GM23338 (cell line): ENCODE results near the gene VILL. TPM values are rescaled to one million over a fixed set of nuclear protein-coding genes. Genes with fewer than 3 reads are reported as not detected.

Source experiments
- ATAC-seq: fragments of 200-7000 bp; cut with Tn5 transposase; 3 replicates; pipeline ENCODE4 v1.9.1; 2020
- DNase-seq: peaks from one replicate; pipeline ENCODE4 v3.0.0-alpha.2; 2015; ENCODE audit warnings: low spot score
- H2AFZ ChIP-seq: fragments of 200-600 bp; sonication (generic); 2 replicates; pipeline ENCODE4 v1.8.0; 2016; ENCODE audit warnings: antibody characterized with exemption, mild to moderate bottlenecking, moderate library complexity
- H3F3A ChIP-seq: fragments of 200-600 bp; sonication (generic); replicated peaks from 2 replicates; pipeline ENCODE4 v1.8.0; 2017; ENCODE audit warnings: antibody characterized with exemption, mixed run types, low read depth
- H3K27ac ChIP-seq: fragments of 200-600 bp; sonication (generic); 2 replicates; pipeline ENCODE4 v1.6.1; 2016; ENCODE audit warnings: low read depth
- H3K27me3 ChIP-seq: fragments of 200-600 bp; sonication (generic); 2 replicates; pipeline ENCODE4 v1.8.0; 2016; ENCODE audit warnings: mild to moderate bottlenecking, mixed run types, moderate library complexity; ENCODE audit not compliant: insufficient read depth
- H3K36me3 ChIP-seq: fragments of 200-600 bp; sonication (generic); 2 replicates; pipeline ENCODE4 v1.8.0; 2016; ENCODE audit warnings: mild to moderate bottlenecking; ENCODE audit not compliant: insufficient read depth
- H3K4me1 ChIP-seq: fragments of 200-600 bp; sonication (generic); 2 replicates; pipeline ENCODE4 v1.8.0; 2016; ENCODE audit warnings: mild to moderate bottlenecking, moderate library complexity; ENCODE audit not compliant: insufficient read depth
- H3K4me2 ChIP-seq: fragments of 200-600 bp; sonication (generic); 2 replicates; pipeline ENCODE4 v1.7.1; 2017; ENCODE audit warnings: mixed run types
- H3K4me3 ChIP-seq: fragments of 200-600 bp; sonication (generic); 2 replicates; pipeline ENCODE4 v1.6.1; 2016; ENCODE audit warnings: mixed run types
- H3K79me2 ChIP-seq: fragments of 200-600 bp; sonication (generic); replicated peaks from 2 replicates; pipeline ENCODE4 v1.8.0; 2017; ENCODE audit warnings: mild to moderate bottlenecking; ENCODE audit not compliant: insufficient read depth
- H3K9me2 ChIP-seq: fragments of 200-600 bp; sonication (generic); 2 replicates; pipeline ENCODE4 v1.8.0; 2017; ENCODE audit not compliant: insufficient read depth
- H4K20me1 ChIP-seq: fragments of 200-600 bp; sonication (generic); replicated peaks from 2 replicates; pipeline ENCODE4 v1.8.0; 2017; ENCODE audit warnings: mild to moderate bottlenecking; ENCODE audit not compliant: insufficient read depth
- H3K27ac Mint-ChIP-seq: 2 replicates; pipeline ENCODE4 v1.8.0; 2020; ENCODE audit warnings: inconsistent platforms, mild to moderate bottlenecking, moderate library complexity, mixed read lengths
- H3K27me3 Mint-ChIP-seq: 3 replicates; pipeline ENCODE4 v1.8.0; 2022; ENCODE audit warnings: low read depth, mild to moderate bottlenecking, moderate library complexity, mixed read lengths, inconsistent platforms; ENCODE audit not compliant: insufficient read depth, poor library complexity
- H3K36me3 Mint-ChIP-seq: 3 replicates; pipeline ENCODE4 v1.8.0; 2021; ENCODE audit warnings: low read depth, mild to moderate bottlenecking, inconsistent platforms, moderate library complexity, mixed read lengths
- H3K4me1 Mint-ChIP-seq: 3 replicates; pipeline ENCODE4 v1.8.0; 2020; ENCODE audit warnings: mild to moderate bottlenecking, inconsistent platforms, mixed read lengths
- H3K4me3 Mint-ChIP-seq: 3 replicates; pipeline ENCODE4 v1.8.0; 2021; ENCODE audit warnings: moderate library complexity, mild to moderate bottlenecking, inconsistent platforms, mixed read lengths
- H3K9me3 Mint-ChIP-seq: 3 replicates; pipeline ENCODE4 v1.8.0; 2020; ENCODE audit warnings: moderate library complexity, mild to moderate bottlenecking, inconsistent platforms, mixed read lengths
- CREB1 ChIP-seq: fragments of 250-450 bp; sonication (Bioruptor Pico); IDR thresholded peaks from 2 replicates; pipeline ENCODE4 v1.5.0; 2020; ENCODE audit warnings: low read depth, mild to moderate bottlenecking, moderate library complexity
- EZH2 ChIP-seq: fragments of 200-600 bp; sonication (generic); IDR thresholded peaks from one replicate; pipeline ENCODE4 v1.8.0; 2017; ENCODE audit warnings: antibody characterized with exemption, mild to moderate bottlenecking, low read depth; ENCODE audit not compliant: unreplicated experiment
- EZH2phosphoT487 ChIP-seq: fragments of 200-600 bp; sonication (generic); IDR thresholded peaks from one replicate; pipeline ENCODE4 v1.8.1; 2018; ENCODE audit warnings: antibody characterized with exemption; ENCODE audit not compliant: unreplicated experiment
- JUNB ChIP-seq: IDR thresholded peaks from one replicate; pipeline ENCODE4 v1.6.1; 2016; ENCODE audit warnings: antibody characterized with exemption; ENCODE audit not compliant: unreplicated experiment
- NANOG ChIP-seq: IDR thresholded peaks from 2 replicates; pipeline ENCODE4 v1.6.1; 2016; ENCODE audit warnings: antibody characterized with exemption, borderline replicate concordance
- POLR2AphosphoS5 ChIP-seq: IDR thresholded peaks from 2 replicates; pipeline ENCODE4 v1.6.1; 2016; ENCODE audit warnings: antibody characterized with exemption, low read depth
- STAT1 ChIP-seq: IDR thresholded peaks from one replicate; pipeline ENCODE4 v1.6.1; 2016; ENCODE audit warnings: antibody characterized with exemption; ENCODE audit not compliant: unreplicated experiment
- ZNF114 ChIP-seq: fragments of 250-450 bp; sonication (Bioruptor Pico); IDR thresholded peaks from 2 replicates; pipeline ENCODE4 v1.5.0; 2020; ENCODE audit warnings: mild to moderate bottlenecking, moderate library complexity
- ZNF331 ChIP-seq: fragments of 250-450 bp; sonication (Bioruptor Pico); IDR thresholded peaks from 2 replicates; pipeline ENCODE4 v1.5.0; 2020; ENCODE audit warnings: low read depth, mild to moderate bottlenecking, moderate library complexity
- polyA plus RNA-seq: library from polyadenylated mRNA; unstranded; fragments of >200 nt; fragmentation: Nextera tagmentation; extraction: Ambion mirVana; gene quantifications from 2 replicates; pipeline ENCODE4 v1.2.1, GENCODE V29; 2016
- total RNA-seq: library from RNA; depleted of rRNA; stranded (reverse); fragments of >200 nt; shearing (Covaris generic); gene quantifications from 2 replicates; pipeline ENCODE4 v1.2.3, GENCODE V29; 2014
- TF ChIP-seq, protein P1 (sequence below): IDR thresholded peaks from 2 replicates; pipeline ENCODE4 v1.6.1; 2016; ENCODE audit warnings: antibody characterized with exemption
- TF ChIP-seq, protein P2 (sequence below), 2 experiments: fragments of 200-600 bp in 1 of 2; sonication (generic) in 1 of 2; conservative IDR thresholded peaks; 2 replicates each; pipeline versions ENCODE4 v1.5.1 to v1.6.1; 2016 to 2017; ENCODE audit warnings: antibody characterized with exemption in 2 of 2, low read depth in 2 of 2, mild to moderate bottlenecking in 2 of 2, moderate library complexity in 1 of 2
- TF ChIP-seq, protein P3 (sequence below): IDR thresholded peaks from one replicate; pipeline ENCODE4 v1.6.1; 2018; ENCODE audit warnings: antibody characterized with exemption; ENCODE audit not compliant: unreplicated experiment
- TF ChIP-seq, protein P4 (sequence below): fragments of 250-450 bp; sonication (Bioruptor Pico); IDR thresholded peaks from 2 replicates; pipeline ENCODE4 v1.5.0; 2020; ENCODE audit warnings: mild to moderate bottlenecking, moderate library complexity

The VILL gene
- total and polyA plus RNA-seq, 2 experiments from 2014 or later = 2.7 to 9.8 TPM

DNA sequence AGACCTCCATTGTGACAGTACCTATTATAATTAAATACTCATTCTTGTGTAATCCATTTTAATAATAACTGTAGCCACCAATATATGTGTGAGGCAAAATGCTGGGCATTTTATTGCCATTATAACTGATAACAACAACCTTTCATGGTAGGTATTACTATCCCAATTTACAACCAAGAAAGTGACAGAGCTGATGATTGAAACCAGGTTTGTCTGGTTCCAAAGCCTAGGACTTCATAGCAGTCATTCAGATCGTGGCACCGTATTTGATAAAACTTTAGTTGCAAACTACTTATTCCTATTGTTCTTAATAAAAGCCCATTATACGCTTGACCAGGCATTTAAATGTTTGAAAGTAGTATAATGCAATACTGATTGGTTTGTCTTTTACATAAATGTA lies 26.4 kb upstream of the VILL start:
- no peak overlapping the region for H2AFZ ChIP-seq
- H3K27me3 ChIP-seq = no peaks in the 10 kb centered on the region
- H3K4me3 Mint-ChIP-seq = no peak overlapping the region
- no peaks in the 10 kb centered on the region for H4K20me1 ChIP-seq
- H3K4me1 ChIP-seq = peaks cover 35% of the 10 kb centered on the region
- peaks cover 2% of the 10 kb centered on the region for H3K27me3 Mint-ChIP-seq
- H3K4me2 ChIP-seq = no peak overlapping the region
- H3K27ac Mint-ChIP-seq = no peak overlapping the region
- H3K27ac ChIP-seq = no peak overlapping the region
- H3K36me3 Mint-ChIP-seq = peaks cover 4% of the 10 kb centered on the region; the same call in 2 of the 3 replicates
- TF ChIP-seq NANOG (no peak), ZNF331 (CRISPR knock-in tag) (no peak), ZNF114 (CRISPR knock-in tag) (no peak), STAT1 (no peak), JUNB (no peak), CREB1 (CRISPR knock-in tag) (no peak), EZH2 (no peak), POLR2AphosphoS5 (no peak), EZH2phosphoT487 (no peak)
- TF ChIP-seq, protein P1, sequence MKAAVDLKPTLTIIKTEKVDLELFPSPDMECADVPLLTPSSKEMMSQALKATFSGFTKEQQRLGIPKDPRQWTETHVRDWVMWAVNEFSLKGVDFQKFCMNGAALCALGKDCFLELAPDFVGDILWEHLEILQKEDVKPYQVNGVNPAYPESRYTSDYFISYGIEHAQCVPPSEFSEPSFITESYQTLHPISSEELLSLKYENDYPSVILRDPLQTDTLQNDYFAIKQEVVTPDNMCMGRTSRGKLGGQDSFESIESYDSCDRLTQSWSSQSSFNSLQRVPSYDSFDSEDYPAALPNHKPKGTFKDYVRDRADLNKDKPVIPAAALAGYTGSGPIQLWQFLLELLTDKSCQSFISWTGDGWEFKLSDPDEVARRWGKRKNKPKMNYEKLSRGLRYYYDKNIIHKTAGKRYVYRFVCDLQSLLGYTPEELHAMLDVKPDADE = no peak
- TF ChIP-seq, protein P2, sequence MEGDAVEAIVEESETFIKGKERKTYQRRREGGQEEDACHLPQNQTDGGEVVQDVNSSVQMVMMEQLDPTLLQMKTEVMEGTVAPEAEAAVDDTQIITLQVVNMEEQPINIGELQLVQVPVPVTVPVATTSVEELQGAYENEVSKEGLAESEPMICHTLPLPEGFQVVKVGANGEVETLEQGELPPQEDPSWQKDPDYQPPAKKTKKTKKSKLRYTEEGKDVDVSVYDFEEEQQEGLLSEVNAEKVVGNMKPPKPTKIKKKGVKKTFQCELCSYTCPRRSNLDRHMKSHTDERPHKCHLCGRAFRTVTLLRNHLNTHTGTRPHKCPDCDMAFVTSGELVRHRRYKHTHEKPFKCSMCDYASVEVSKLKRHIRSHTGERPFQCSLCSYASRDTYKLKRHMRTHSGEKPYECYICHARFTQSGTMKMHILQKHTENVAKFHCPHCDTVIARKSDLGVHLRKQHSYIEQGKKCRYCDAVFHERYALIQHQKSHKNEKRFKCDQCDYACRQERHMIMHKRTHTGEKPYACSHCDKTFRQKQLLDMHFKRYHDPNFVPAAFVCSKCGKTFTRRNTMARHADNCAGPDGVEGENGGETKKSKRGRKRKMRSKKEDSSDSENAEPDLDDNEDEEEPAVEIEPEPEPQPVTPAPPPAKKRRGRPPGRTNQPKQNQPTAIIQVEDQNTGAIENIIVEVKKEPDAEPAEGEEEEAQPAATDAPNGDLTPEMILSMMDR (conservative IDR thresholded peaks at IDR 0.05; ENCODE audit: low read depth in 2 of 2) = no peak
- TF ChIP-seq, protein P3, sequence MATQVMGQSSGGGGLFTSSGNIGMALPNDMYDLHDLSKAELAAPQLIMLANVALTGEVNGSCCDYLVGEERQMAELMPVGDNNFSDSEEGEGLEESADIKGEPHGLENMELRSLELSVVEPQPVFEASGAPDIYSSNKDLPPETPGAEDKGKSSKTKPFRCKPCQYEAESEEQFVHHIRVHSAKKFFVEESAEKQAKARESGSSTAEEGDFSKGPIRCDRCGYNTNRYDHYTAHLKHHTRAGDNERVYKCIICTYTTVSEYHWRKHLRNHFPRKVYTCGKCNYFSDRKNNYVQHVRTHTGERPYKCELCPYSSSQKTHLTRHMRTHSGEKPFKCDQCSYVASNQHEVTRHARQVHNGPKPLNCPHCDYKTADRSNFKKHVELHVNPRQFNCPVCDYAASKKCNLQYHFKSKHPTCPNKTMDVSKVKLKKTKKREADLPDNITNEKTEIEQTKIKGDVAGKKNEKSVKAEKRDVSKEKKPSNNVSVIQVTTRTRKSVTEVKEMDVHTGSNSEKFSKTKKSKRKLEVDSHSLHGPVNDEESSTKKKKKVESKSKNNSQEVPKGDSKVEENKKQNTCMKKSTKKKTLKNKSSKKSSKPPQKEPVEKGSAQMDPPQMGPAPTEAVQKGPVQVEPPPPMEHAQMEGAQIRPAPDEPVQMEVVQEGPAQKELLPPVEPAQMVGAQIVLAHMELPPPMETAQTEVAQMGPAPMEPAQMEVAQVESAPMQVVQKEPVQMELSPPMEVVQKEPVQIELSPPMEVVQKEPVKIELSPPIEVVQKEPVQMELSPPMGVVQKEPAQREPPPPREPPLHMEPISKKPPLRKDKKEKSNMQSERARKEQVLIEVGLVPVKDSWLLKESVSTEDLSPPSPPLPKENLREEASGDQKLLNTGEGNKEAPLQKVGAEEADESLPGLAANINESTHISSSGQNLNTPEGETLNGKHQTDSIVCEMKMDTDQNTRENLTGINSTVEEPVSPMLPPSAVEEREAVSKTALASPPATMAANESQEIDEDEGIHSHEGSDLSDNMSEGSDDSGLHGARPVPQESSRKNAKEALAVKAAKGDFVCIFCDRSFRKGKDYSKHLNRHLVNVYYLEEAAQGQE = no peak
- TF ChIP-seq, protein P4, sequence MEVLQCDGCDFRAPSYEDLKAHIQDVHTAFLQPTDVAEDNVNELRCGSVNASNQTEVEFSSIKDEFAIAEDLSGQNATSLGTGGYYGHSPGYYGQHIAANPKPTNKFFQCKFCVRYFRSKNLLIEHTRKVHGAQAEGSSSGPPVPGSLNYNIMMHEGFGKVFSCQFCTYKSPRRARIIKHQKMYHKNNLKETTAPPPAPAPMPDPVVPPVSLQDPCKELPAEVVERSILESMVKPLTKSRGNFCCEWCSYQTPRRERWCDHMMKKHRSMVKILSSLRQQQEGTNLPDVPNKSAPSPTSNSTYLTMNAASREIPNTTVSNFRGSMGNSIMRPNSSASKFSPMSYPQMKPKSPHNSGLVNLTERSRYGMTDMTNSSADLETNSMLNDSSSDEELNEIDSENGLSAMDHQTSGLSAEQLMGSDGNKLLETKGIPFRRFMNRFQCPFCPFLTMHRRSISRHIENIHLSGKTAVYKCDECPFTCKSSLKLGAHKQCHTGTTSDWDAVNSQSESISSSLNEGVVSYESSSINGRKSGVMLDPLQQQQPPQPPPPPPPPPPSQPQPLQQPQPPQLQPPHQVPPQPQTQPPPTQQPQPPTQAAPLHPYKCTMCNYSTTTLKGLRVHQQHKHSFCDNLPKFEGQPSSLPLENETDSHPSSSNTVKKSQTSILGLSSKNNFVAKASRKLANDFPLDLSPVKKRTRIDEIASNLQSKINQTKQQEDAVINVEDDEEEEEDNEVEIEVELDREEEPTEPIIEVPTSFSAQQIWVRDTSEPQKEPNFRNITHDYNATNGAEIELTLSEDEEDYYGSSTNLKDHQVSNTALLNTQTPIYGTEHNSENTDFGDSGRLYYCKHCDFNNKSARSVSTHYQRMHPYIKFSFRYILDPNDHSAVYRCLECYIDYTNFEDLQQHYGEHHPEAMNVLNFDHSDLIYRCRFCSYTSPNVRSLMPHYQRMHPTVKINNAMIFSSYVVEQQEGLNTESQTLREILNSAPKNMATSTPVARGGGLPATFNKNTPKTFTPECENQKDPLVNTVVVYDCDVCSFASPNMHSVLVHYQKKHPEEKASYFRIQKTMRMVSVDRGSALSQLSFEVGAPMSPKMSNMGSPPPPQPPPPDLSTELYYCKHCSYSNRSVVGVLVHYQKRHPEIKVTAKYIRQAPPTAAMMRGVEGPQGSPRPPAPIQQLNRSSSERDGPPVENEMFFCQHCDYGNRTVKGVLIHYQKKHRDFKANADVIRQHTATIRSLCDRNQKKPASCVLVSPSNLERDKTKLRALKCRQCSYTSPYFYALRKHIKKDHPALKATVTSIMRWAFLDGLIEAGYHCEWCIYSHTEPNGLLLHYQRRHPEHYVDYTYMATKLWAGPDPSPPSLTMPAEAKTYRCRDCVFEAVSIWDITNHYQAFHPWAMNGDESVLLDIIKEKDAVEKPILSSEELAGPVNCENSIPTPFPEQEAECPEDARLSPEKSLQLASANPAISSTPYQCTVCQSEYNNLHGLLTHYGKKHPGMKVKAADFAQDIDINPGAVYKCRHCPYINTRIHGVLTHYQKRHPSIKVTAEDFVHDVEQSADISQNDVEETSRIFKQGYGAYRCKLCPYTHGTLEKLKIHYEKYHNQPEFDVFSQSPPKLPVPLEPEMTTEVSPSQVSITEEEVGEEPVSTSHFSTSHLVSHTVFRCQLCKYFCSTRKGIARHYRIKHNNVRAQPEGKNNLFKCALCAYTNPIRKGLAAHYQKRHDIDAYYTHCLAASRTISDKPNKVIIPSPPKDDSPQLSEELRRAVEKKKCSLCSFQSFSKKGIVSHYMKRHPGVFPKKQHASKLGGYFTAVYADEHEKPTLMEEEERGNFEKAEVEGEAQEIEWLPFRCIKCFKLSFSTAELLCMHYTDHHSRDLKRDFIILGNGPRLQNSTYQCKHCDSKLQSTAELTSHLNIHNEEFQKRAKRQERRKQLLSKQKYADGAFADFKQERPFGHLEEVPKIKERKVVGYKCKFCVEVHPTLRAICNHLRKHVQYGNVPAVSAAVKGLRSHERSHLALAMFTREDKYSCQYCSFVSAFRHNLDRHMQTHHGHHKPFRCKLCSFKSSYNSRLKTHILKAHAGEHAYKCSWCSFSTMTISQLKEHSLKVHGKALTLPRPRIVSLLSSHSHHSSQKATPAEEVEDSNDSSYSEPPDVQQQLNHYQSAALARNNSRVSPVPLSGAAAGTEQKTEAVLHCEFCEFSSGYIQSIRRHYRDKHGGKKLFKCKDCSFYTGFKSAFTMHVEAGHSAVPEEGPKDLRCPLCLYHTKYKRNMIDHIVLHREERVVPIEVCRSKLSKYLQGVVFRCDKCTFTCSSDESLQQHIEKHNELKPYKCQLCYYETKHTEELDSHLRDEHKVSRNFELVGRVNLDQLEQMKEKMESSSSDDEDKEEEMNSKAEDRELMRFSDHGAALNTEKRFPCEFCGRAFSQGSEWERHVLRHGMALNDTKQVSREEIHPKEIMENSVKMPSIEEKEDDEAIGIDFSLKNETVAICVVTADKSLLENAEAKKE = no peak
- ATAC-seq (no peak), DNase-seq (no peak)
- no peak overlapping the region for H3K4me3 ChIP-seq
- H3K4me1 Mint-ChIP-seq = peaks cover 39% of the 10 kb centered on the region
- H3K9me2 ChIP-seq = no peaks in the 10 kb centered on the region
- no peaks in the 10 kb centered on the region for H3K79me2 ChIP-seq
- no peaks in the 10 kb centered on the region for H3K36me3 ChIP-seq
- no peaks in the 10 kb centered on the region for H3F3A ChIP-seq
- no peaks in the 10 kb centered on the region for H3K9me3 Mint-ChIP-seq
